ENCODE results near the gene TATDN2.

The TATDN2 gene

GRCh38 chr3:10321630-10322351 is 73.5 kb downstream of the TATDN2 start:
- DNase-seq: no peak

- no peak for DNase-seq
These were observed 74.1 kb downstream of the TATDN2 start for GRCh38 chr3:10322352-10322710.

GRCh38 chr3:10327592-10327991 is 79.3 kb downstream of the TATDN2 start:
- no peak for DNase-seq

- no peak for DNase-seq
These were observed 80.3 kb downstream of the TATDN2 start for GRCh38 chr3:10328460-10329071.

GRCh38 chr3:10329495-10330015 is 81.3 kb downstream of the TATDN2 start:
- no peak for DNase-seq

GRCh38 chr3:10330319-10330718 is 82.1 kb downstream of the TATDN2 start:
- no peak for DNase-seq
